Naive thymus-derived CD4-positive, alpha-beta T cell (primary cell): ENCODE measurements around the gene TBC1D9B. TPM values are rescaled to one million over a fixed set of nuclear protein-coding genes. Genes with fewer than 3 reads are reported as not detected.

Experiments
- ATAC-seq: fragments of 150-1000 bp; cut with Tn5 transposase; 2 replicates; pipeline ENCODE4 v1.10.0; 2021; ENCODE audit warnings: mild to moderate bottlenecking, moderate library complexity
- CTCF ChIA-PET: fragments of 350-600 bp; sonication (Branson Sonifier 250); formaldehyde crosslinking; loops from one replicate; lab custom pipeline; 2021; ENCODE audit warnings: antibody characterized with exemption; lab: Charles Lee
- POLR2A ChIA-PET: fragments of 350-600 bp; sonication (Branson Sonifier 250); formaldehyde crosslinking; loops from one replicate; lab custom pipeline; 2021; ENCODE audit warnings: antibody characterized with exemption, inconsistent platforms; lab: Charles Lee
- DNase-seq, 9 donors: peaks; one replicate each; pipeline versions ENCODE4 v3.0.0 to v3.0.0-alpha.2; 2020 to 2022; ENCODE audit warnings: mixed read lengths in 1 of 9
- H3K27ac ChIP-seq: one replicate; pipeline ENCODE4 v1.7.0; 2013; ENCODE audit warnings: mild to moderate bottlenecking, low read depth, low read length, moderate library complexity
- H3K27me3 ChIP-seq, 2 donors: one replicate each; pipeline ENCODE4 v1.7.0; 2013; ENCODE audit warnings: low read length in 2 of 2, mild to moderate bottlenecking in 2 of 2, moderate library complexity in 2 of 2; ENCODE audit not compliant: control insufficient read depth in 2 of 2, insufficient read depth in 2 of 2
- H3K36me3 ChIP-seq, 3 experiments: 1 replicate in 2 of 3; 2 replicates in 1 of 3; pipeline ENCODE4 v1.7.0; 2013; ENCODE audit warnings: low read length in 3 of 3, mild to moderate bottlenecking in 3 of 3, moderate library complexity in 1 of 3; ENCODE audit not compliant: insufficient read depth in 3 of 3, control insufficient read depth in 2 of 3
- H3K4me1 ChIP-seq, 2 donors: one replicate each; pipeline ENCODE4 v1.7.0; 2013; ENCODE audit warnings: low read length in 2 of 2, mild to moderate bottlenecking in 2 of 2, moderate library complexity in 1 of 2; ENCODE audit not compliant: control insufficient read depth in 2 of 2, insufficient read depth in 2 of 2
- H3K4me3 ChIP-seq: 2 replicates; pipeline ENCODE4 v1.7.0; 2013; ENCODE audit warnings: mild to moderate bottlenecking, low read length
- H3K9me3 ChIP-seq, 3 experiments: 1 replicate in 2 of 3; 2 replicates in 1 of 3; pipeline ENCODE4 v1.7.0; 2013; ENCODE audit warnings: low read length in 3 of 3; ENCODE audit not compliant: control insufficient read depth in 2 of 3
- H3K27ac Mint-ChIP-seq, 9 donors: one replicate each; pipeline ENCODE4 v1.8.0; 2020 to 2022; ENCODE audit warnings: mixed read lengths in 9 of 9, mild to moderate bottlenecking in 8 of 9, moderate library complexity in 5 of 9, inconsistent platforms in 2 of 9
- H3K27me3 Mint-ChIP-seq, 5 donors: one replicate each; pipeline ENCODE4 v1.8.0; 2021 to 2022; ENCODE audit warnings: mixed read lengths in 5 of 5, mild to moderate bottlenecking in 1 of 5
- H3K36me3 Mint-ChIP-seq, 5 donors: one replicate each; pipeline ENCODE4 v1.8.0; 2020 to 2022; ENCODE audit warnings: mixed read lengths in 5 of 5, mild to moderate bottlenecking in 3 of 5, inconsistent platforms in 1 of 5
- H3K4me1 Mint-ChIP-seq, 7 donors: one replicate each; pipeline ENCODE4 v1.8.0; 2020 to 2022; ENCODE audit warnings: mixed read lengths in 7 of 7, mild to moderate bottlenecking in 3 of 7, inconsistent platforms in 1 of 7
- H3K4me3 Mint-ChIP-seq, 10 donors: one replicate each; pipeline ENCODE4 v1.8.0; 2020 to 2022; ENCODE audit warnings: mild to moderate bottlenecking in 10 of 10, mixed read lengths in 10 of 10, moderate library complexity in 6 of 10, inconsistent platforms in 2 of 10
- H3K9me3 Mint-ChIP-seq, 11 donors: one replicate each; pipeline ENCODE4 v1.8.0; 2020 to 2022; ENCODE audit warnings: mixed read lengths in 11 of 11, mild to moderate bottlenecking in 4 of 11, inconsistent platforms in 1 of 11, moderate library complexity in 1 of 11
- intact Hi-C, 2 donors: fragments of 100-400 bp; cut with micrococcal nuclease; formaldehyde crosslinking; loops; one replicate each; pipeline ENCODE4 v1.15.1; 2023
- polyA plus RNA-seq, 2 donors: library from polyadenylated mRNA; unstranded; fragments of 300-500 nt; fragmentation: Illumina TruSeq; gene quantifications; one replicate each; pipeline ENCODE4 v1.2.3, GENCODE V29; 2021
- total RNA-seq, 6 experiments: library from RNA in 5 of 6; stranded (reverse) in 5 of 6; gene quantifications; 1 replicate in 5 of 6; 2 replicates in 1 of 6; pipeline ENCODE4 v1.2.3 and lab custom pipeline; 2021 to 2026

The TBC1D9B gene
- total and polyA plus RNA-seq, 7 experiments from 2014 or later, result 19.3 to 117 (median 79.6) TPM

DNA sequence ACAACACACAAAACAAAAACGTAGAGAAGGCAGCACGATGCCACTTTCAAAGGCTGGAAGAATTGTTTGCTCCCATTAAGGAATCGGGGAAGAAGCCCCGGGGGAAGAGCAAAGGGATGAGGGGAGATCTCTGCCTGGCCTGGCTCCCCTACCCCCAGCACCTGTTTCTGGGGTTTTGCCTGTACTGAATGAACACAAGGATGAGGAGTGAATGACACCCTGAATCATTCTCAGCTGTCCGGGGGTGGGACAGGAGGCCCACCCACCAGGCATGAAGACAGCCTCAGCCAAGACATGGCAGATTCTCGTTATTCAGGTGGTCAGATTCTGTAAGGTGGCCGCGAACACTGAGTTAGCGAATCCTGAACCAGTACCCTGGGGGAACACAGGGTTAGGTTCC, 7.5 kb downstream of the TBC1D9B start:
- CTCF ChIA-PET, result no interaction called here
- DNase-seq, result no peak

DNA sequence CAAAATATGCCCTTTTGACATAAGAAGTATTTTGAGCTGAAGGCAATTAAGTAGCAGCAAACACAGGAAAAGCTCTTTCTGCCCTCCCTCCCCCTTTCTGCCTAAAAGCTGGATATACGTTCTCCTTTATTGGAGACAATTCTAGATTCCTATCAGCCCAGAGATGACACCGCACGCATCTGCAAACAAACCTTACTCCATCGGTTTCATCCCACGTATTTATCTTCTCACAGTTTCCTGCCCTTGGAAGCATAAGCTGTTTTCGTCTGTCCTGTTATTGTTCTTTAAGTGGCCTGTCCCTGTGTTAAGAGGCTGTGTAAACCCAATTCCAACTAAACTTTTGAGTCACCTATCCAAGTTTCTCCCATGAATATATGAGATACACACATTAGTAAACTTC, 11.8 kb downstream of the TBC1D9B start:
- H3K27ac Mint-ChIP-seq, result no peak overlapping the region
- DNase-seq (no peak), ATAC-seq (no peak)
- no peaks in the 10 kb centered on the region for H3K4me1 Mint-ChIP-seq
- H3K36me3 Mint-ChIP-seq, result peaks cover 3 to 42% (median 20%) of the 10 kb centered on the region in 5 donors
- H3K4me3 Mint-ChIP-seq, result no peak overlapping the region
- CTCF ChIA-PET, result no interaction called here
- H3K36me3 ChIP-seq, result peaks cover 0 to 75% (median 15%) of the 10 kb centered on the region in 3 experiments
- H3K9me3 Mint-ChIP-seq, result no peaks in the 10 kb centered on the region
- H3K27ac ChIP-seq, result no peak overlapping the region
- no peaks in the 10 kb centered on the region for H3K27me3 ChIP-seq
- H3K4me1 ChIP-seq, result no peaks in the 10 kb centered on the region
- H3K27me3 Mint-ChIP-seq, result no peaks in the 10 kb centered on the region
- no peaks in the 10 kb centered on the region for H3K9me3 ChIP-seq
- no peak overlapping the region for H3K4me3 ChIP-seq
- intact Hi-C loops, result no loop called here
- POLR2A ChIA-PET, result interaction anchor here (0.6 kb wide), 1 partner anchor 11 kb away, joined by 4 read pairs; no protein-coding TSS in a partner anchor

More for the DNA sequence above, 7.5 kb downstream of the TBC1D9B start:
- H3K4me3 ChIP-seq, result no peak overlapping the region
- Mint-ChIP-seq H3K27me3 (no peaks in the 10 kb centered on the region), H3K27ac (no peak overlapping the region), H3K9me3 (no peaks in the 10 kb centered on the region), H3K36me3 (peaks cover 3 to 37% (median 20%) of the 10 kb centered on the region in 5 donors), H3K4me3 (no peak overlapping the region), H3K4me1 (peaks cover 0 to 13% (median 6%) of the 10 kb centered on the region in 7 donors)
- intact Hi-C loops, result no loop called here
- no peaks in the 10 kb centered on the region for H3K27me3 ChIP-seq
- POLR2A ChIA-PET, result no interaction called here
- no peaks in the 10 kb centered on the region for H3K4me1 ChIP-seq
- no peak overlapping the region for H3K27ac ChIP-seq
- no peaks in the 10 kb centered on the region for H3K9me3 ChIP-seq
- H3K36me3 ChIP-seq, result peaks cover 0 to 63% (median 4%) of the 10 kb centered on the region in 3 experiments
- ATAC-seq, result no peak

DNA sequence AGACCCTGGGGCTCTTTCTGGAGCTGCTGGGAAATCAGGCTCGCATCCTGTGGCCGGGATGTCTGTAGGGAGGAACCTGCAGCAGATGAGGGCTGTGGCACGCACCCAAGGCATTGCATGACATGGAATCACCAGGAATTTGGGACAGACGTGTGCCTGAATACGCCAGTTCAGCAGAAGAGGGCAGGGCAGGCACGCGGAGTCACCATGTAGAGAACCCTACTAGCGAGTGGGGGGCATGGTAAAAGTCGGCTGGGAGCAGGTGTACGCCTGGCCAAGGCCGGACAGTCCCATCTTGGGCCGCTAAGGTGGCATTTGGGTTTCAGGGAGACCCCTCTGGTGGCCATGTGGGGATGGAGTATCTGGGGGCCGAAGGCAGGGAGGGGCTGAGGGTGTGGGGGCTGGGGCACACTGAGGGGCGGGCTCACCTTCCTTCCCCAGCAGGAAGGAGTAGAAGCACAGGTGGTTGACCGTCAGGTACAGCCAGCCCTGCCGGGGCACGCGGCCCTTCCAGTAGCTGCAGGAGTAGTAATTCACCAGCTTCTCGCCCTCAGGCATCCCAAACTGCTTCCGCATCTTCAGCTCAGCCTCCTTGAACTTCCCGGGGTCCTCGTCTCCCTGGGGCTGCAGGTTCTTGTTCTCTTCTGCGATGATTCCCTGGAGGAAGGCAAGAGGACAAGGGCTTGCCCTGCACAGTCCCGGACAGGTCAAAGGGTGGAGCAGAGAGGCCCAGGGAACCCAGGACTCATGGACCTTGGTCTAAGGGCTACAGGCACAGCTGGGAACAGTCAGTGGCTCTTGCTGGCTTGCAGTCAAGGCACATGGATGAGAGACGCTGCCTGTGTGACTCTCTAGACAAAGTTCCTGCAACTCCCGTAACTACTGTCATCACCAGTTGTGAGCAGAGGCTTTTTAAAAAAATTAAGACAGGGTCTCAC, 13.5 kb downstream of the TBC1D9B start:
- H3K4me3 Mint-ChIP-seq, result no peak overlapping the region
- H3K36me3 Mint-ChIP-seq, result peaks cover 3 to 43% (median 21%) of the 10 kb centered on the region in 5 donors
- H3K4me1 Mint-ChIP-seq, result no peaks in the 10 kb centered on the region
- CTCF ChIA-PET, result no interaction called here
- Histone ChIP-seq H3K4me1 (no peaks in the 10 kb centered on the region), H3K9me3 (no peaks in the 10 kb centered on the region), H3K4me3 (no peak overlapping the region), H3K36me3 (peaks cover 0 to 82% (median 20%) of the 10 kb centered on the region in 3 experiments), H3K27ac (no peak overlapping the region), H3K27me3 (no peaks in the 10 kb centered on the region)
- intact Hi-C loops, result no loop called here
- no peak for DNase-seq
- H3K9me3 Mint-ChIP-seq, result no peaks in the 10 kb centered on the region
- no peaks in the 10 kb centered on the region for H3K27me3 Mint-ChIP-seq
- ATAC-seq, result no peak
- POLR2A ChIA-PET, result no interaction called here
- peak overlapping the region in 1 of 9 donors; percentile 67 for H3K27ac Mint-ChIP-seq

DNA sequence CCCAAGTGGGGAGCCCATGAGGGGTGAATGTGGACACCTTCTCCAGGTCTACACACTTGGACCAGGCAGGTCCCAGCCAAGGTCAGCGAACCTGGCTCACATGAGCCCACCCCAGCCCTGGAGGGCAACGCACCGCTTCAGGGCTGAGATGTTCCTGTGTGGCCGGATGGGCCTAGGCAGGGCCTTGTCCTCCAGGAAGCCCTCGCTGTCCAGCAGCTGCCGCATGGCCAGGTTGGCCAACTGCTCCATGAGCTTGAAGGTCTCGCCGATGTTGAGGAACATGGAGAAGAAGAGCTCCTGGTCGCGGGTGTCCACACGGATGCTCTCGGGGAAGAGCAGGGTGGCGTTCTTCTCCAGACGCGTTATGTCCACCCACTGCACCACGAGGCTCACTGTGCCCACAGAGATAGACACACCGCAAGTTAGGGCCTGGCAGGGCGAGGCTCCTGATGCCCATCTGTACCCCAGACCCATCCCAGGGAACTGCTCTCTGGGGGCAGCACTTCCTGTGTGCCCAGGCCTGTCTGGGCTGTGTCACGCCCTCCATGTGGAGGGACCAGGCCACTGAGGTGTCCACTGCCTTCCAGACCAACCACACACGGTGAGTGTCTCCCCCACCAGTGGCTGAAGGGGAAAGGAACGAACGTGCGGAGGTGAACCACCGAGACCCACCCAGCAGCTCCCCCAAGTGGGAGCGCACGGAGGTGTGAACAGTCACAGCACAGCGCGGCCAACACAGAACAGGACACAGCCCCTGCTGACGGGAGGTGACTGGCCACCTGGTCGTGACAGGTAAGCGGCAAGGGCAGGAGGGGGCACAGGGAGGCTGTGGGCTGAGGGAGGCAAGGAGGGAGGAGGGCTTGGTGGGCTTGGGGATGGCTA, 14.4 kb downstream of the TBC1D9B start:
- Histone ChIP-seq H3K4me1 (no peaks in the 10 kb centered on the region), H3K9me3 (no peaks in the 10 kb centered on the region), H3K27ac (no peak overlapping the region), H3K27me3 (no peaks in the 10 kb centered on the region), H3K4me3 (no peak overlapping the region), H3K36me3 (peaks cover 0 to 80% (median 20%) of the 10 kb centered on the region in 3 experiments)
- ATAC-seq (no peak), DNase-seq (no peak)
- H3K27me3 Mint-ChIP-seq, result no peaks in the 10 kb centered on the region
- no peak overlapping the region for H3K27ac Mint-ChIP-seq
- H3K4me1 Mint-ChIP-seq, result no peaks in the 10 kb centered on the region
- ChIA-PET POLR2A (no interaction called here), CTCF (no interaction called here)
- H3K4me3 Mint-ChIP-seq, result no peak overlapping the region
- H3K9me3 Mint-ChIP-seq, result no peaks in the 10 kb centered on the region
- intact Hi-C loops, result no loop called here
- H3K36me3 Mint-ChIP-seq, result peaks cover 8 to 46% (median 18%) of the 10 kb centered on the region in 5 donors

DNA sequence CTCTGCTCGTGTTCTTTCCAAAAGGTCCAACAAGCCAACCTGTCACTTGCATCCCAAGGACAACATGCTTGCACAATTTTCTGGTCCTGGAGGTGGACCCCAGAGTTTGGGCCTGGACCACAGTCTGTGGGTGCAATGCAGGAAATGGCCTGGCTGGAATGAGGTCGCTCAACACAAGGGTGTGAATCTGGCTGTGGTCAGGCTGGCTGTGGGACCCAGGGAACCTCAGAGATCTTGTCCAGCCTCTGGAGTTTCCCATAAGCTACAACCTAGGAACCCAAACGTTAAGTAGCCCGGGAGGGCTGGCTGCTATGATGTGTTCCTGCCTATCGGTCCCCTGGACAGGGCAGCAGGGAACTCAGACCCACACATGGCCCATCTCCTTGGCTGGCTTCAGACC, 15.4 kb downstream of the TBC1D9B start:
- H3K4me3 Mint-ChIP-seq, result no peak overlapping the region
- peaks cover 0 to 82% (median 20%) of the 10 kb centered on the region in 3 experiments for H3K36me3 ChIP-seq

DNA sequence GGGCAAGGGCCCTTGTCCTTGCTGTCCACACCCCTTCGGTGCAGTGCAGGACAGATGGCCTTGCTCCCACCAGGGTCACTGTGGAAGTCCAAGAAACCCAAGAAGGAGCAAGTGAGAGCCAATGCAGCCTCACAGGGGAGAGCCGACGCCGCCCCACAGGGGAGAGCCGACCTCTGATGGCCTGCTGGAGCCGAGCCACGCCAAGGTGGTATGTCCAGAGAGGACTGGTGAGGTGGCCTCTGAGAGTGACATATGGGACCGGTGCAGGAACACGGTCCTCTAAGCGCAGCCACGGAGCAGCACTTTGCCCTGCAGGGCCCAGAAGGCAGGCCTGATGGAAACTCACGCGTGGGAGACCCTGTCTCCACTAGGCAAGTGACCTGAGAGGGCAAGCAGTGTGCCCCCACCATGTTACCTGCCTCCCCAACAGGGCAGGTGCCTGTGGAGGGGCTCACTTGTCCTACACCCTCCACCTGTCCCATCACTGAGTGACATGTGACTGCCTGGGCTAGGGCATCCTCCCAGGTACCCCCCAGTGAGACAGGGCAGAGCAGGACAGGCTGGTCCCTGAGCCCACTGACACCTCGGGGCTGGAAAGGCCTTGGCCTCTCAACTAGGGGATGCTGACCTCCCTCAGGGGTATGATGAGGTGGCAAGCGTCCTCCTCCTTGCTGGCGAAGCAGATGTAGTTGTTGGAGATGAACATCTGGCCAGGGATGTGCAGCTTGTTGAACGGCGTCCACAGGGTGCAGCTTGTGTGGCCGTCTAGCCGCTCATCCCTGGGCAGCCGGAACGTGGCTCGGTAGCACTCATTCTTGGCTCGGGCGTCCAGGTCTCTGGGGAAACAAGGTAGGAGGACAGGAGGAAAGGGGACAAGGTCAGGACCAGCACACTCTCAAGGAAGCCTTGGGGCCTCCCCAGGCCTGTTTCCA, 16.7 kb downstream of the TBC1D9B start:
- CTCF ChIA-PET, result no interaction called here

More for the DNA sequence above, 15.4 kb downstream of the TBC1D9B start:
- POLR2A ChIA-PET, result no interaction called here
- H3K27me3 Mint-ChIP-seq, result no peaks in the 10 kb centered on the region
- ATAC-seq (no peak), DNase-seq (no peak)
- no peak overlapping the region for H3K27ac Mint-ChIP-seq
- CTCF ChIA-PET, result no interaction called here
- no peaks in the 10 kb centered on the region for H3K4me1 Mint-ChIP-seq
- Histone ChIP-seq H3K4me1 (no peaks in the 10 kb centered on the region), H3K4me3 (no peak overlapping the region), H3K9me3 (no peaks in the 10 kb centered on the region), H3K27ac (no peak overlapping the region), H3K27me3 (no peaks in the 10 kb centered on the region)
- intact Hi-C loops, result no loop called here
- H3K9me3 Mint-ChIP-seq, result no peaks in the 10 kb centered on the region
- H3K36me3 Mint-ChIP-seq, result peaks cover 9 to 48% (median 19%) of the 10 kb centered on the region in 5 donors

More for the DNA sequence above, 16.7 kb downstream of the TBC1D9B start:
- intact Hi-C loops, result no loop called here
- Histone ChIP-seq H3K9me3 (no peaks in the 10 kb centered on the region), H3K27me3 (no peaks in the 10 kb centered on the region), H3K4me3 (no peak overlapping the region), H3K4me1 (no peaks in the 10 kb centered on the region), H3K27ac (no peak overlapping the region), H3K36me3 (peaks cover 0 to 91% (median 24%) of the 10 kb centered on the region in 3 experiments)
- Mint-ChIP-seq H3K9me3 (peaks cover 0 to 5% (median 0%) of the 10 kb centered on the region in 11 donors), H3K4me3 (no peak overlapping the region), H3K36me3 (peaks cover 13 to 59% (median 30%) of the 10 kb centered on the region in 5 donors), H3K27me3 (no peaks in the 10 kb centered on the region), H3K4me1 (peaks cover 0 to 4% (median 0%) of the 10 kb centered on the region in 7 donors), H3K27ac (no peak overlapping the region)
- POLR2A ChIA-PET, result no interaction called here
- no peak for DNase-seq
- ATAC-seq, result no peak
